GM06990 (cell line): Measurements from ENCODE around the gene RNASE9.

ENCODE experiments used
- DNase-seq: peaks from one replicate; pipeline ENCODE4 v3.0.0-alpha.2; 2011; ENCODE audit not compliant: insufficient read length; ENCODE audit errors: extremely low read depth
- H3K27me3 ChIP-seq: replicated peaks from 2 replicates; pipeline ENCODE4 v1.6.0; 2011; ENCODE audit warnings: low read length; ENCODE audit not compliant: control insufficient read depth, insufficient read depth
- H3K36me3 ChIP-seq: 2 replicates; pipeline ENCODE4 v1.5.1; 2011; ENCODE audit warnings: low read length; ENCODE audit not compliant: control insufficient read depth, insufficient read depth
- H3K4me3 ChIP-seq: replicated peaks from 2 replicates; pipeline ENCODE4 v1.5.1; 2011; ENCODE audit warnings: low read depth, mild to moderate bottlenecking, control low read depth, low read length
- CTCF ChIP-seq: IDR thresholded peaks from 2 replicates; pipeline ENCODE4 v1.5.1; 2011; ENCODE audit warnings: low read length, control low read depth, mild to moderate bottlenecking, inconsistent platforms; ENCODE audit not compliant: insufficient read depth, poor library complexity, severe bottlenecking

Gene RNASE9

DNA sequence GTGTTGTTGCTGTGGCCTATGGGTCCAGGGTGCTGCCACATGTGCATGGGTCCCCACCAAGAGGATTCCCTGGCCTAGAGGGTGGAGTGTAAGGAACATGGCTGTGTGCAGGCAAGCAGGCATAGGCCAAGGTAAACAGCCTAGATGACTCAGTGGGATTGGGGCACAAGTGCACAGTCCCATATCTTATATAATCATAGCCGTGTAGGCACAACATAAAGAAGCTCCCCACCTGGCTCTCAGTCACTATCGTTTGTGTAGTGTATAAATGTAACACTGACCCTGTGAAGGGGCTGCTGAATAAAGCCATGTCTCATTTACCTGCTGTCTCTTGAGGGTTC, 46.0 kb upstream of the RNASE9 start:
- no peak for DNase-seq
- TF ChIP-seq CTCF = no peak
- H3K4me3 ChIP-seq = no peak overlapping the region
- no peaks in the 10 kb centered on the region for H3K36me3 ChIP-seq
- no peaks in the 10 kb centered on the region for H3K27me3 ChIP-seq

DNA sequence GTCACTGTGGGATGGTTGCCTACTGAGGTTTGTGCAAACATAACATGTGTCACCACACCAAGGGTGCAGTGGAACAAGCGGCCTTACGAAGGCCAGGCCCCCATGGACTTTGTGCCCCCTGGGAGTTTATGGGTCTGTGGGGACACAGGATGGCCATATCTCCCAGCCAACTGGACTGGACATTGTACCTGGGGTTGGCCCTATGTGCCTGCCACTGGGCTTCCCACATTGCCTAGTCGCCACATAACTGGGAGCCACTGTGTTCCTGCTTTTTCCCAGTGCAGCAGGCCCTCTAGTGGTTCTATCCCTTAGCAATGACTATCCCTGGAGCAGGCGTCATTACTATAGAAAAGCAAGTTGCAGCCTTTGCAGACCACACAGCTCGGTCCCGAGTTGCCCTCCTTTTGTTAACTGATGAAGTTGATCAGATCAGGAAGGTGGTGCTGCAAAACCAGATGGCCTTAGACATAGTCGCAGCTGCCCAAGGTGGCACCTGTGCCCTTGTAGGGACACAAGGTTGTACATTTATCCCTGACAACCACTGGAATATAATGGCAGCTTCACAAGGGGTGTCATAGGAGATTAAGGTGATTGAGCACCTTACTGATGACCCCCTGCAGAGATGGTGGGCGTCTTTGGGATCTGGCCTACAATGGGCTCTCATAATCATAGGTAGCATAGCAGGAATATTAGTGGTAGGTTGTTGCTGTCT, 45.5 kb upstream of the RNASE9 start:
- no peaks in the 10 kb centered on the region for H3K36me3 ChIP-seq
- no peak for DNase-seq

GRCh38 chr14:20603813-20604690, 43.2 kb upstream of the RNASE9 start:
- Histone ChIP-seq H3K4me3 (no peak overlapping the region), H3K36me3 (no peaks in the 10 kb centered on the region), H3K27me3 (no peaks in the 10 kb centered on the region)
- no peak for TF ChIP-seq CTCF
- DNase-seq = no peak

More for the DNA sequence above, 45.5 kb upstream of the RNASE9 start:
- TF ChIP-seq CTCF = peak; percentile 63
- Histone ChIP-seq H3K4me3 (no peak overlapping the region), H3K27me3 (no peaks in the 10 kb centered on the region)

- no peak for TF ChIP-seq CTCF
- no peak for DNase-seq
- Histone ChIP-seq H3K4me3 (no peak overlapping the region), H3K36me3 (no peaks in the 10 kb centered on the region), H3K27me3 (no peaks in the 10 kb centered on the region)
Measured at GRCh38 chr14:20602583-20602982, 41.7 kb upstream of the RNASE9 start.

DNA sequence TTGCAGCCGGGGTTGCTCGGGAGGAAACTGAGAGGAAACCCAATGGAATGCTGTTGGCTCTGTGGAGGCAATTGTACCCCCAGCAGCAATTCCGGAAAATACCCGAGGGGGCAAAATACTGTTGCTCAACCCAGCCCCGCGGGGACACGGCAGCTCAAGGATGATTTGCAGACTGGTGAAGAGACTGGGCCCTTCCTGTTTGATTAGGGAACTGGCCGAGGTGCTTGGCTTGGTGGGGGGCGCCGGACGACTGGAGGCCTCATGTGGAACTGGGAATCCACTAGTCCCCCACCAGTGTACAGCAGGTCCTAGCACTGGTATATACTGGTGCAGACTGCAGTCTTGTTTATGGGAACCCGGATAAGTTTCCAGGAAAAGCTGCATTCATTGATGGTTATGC, 40.7 kb upstream of the RNASE9 start:
- H3K27me3 ChIP-seq = no peaks in the 10 kb centered on the region
- no peak overlapping the region for H3K4me3 ChIP-seq
- TF ChIP-seq CTCF = no peak
- DNase-seq = no peak
- no peaks in the 10 kb centered on the region for H3K36me3 ChIP-seq
